A549 (cell line): ENCODE data around the gene STAT5B.

Experiments used
- BHLHE40 ChIP-seq: IDR thresholded peaks from 2 replicates; pipeline ENCODE4 v1.6.1; 2012; ENCODE audit warnings: low read depth, low read length, inconsistent platforms
- CBX2 ChIP-seq: fragments of 200-600 bp; sonication (generic); IDR thresholded peaks from 2 replicates; pipeline ENCODE4 v1.6.1; 2016; ENCODE audit warnings: low read depth, mild to moderate bottlenecking, borderline replicate concordance
- CTCF ChIP-seq: fragments of >200 bp; sonication (Bioruptor Twin); formaldehyde crosslinking; IDR thresholded peaks from 3 replicates; pipeline ENCODE4 v1.5.1; 2016
- EP300 ChIP-seq, 2 experiments: fragments of >200 bp; sonication (Bioruptor Twin); formaldehyde crosslinking; IDR thresholded peaks; 2 replicates in 1 of 2; 3 replicates in 1 of 2; pipeline ENCODE4 v1.6.1; 2016 to 2017
- FOSL2 ChIP-seq, 2 experiments: fragments of 450-650 bp in 1 of 2; fragments of >200 bp in 1 of 2; sonication (Bioruptor Twin) in 1 of 2; formaldehyde crosslinking; IDR thresholded peaks; 2 replicates each; pipeline versions ENCODE4 v1.5.0 to v1.6.1; 2016 to 2020; ENCODE audit warnings: mild to moderate bottlenecking in 1 of 2, moderate library complexity in 1 of 2
- HDAC2 ChIP-seq: fragments of 200-600 bp; sonication (generic); IDR thresholded peaks from 2 replicates; pipeline ENCODE4 v1.6.1; 2016
- HOXB13 ChIP-seq: fragments of 250-450 bp; sonication (Bioruptor Pico); IDR thresholded peaks from 2 replicates; pipeline ENCODE4 v1.5.0; 2020; ENCODE audit warnings: low read depth, mild to moderate bottlenecking, moderate library complexity
- JUN ChIP-seq, 2 experiments: fragments of >200 bp; sonication (Bioruptor Twin); formaldehyde crosslinking; IDR thresholded peaks; 2 replicates in 1 of 2; 3 replicates in 1 of 2; pipeline ENCODE4 v1.6.1; 2016 to 2017
- MAZ ChIP-seq: fragments of 150-350 bp; IDR thresholded peaks from 2 replicates; pipeline ENCODE4 v1.6.1; 2014; ENCODE audit warnings: antibody characterized with exemption, low read depth, low read length, borderline replicate concordance
- POLR2A ChIP-seq: IDR thresholded peaks from 2 replicates; pipeline ENCODE4 v1.6.1; 2012; ENCODE audit warnings: mild to moderate bottlenecking, low read length
- RAD21 ChIP-seq, 2 experiments: fragments of >200 bp in 1 of 2; sonication (Bioruptor Twin) in 1 of 2; formaldehyde crosslinking in 1 of 2; IDR thresholded peaks in 1 of 2; conservative IDR thresholded peaks in 1 of 2; 2 replicates in 1 of 2; 3 replicates in 1 of 2; pipeline ENCODE4 v1.6.1; 2012 to 2018; ENCODE audit warnings: inconsistent platforms in 1 of 2
- SMC3 ChIP-seq: fragments of >200 bp; sonication (Bioruptor Twin); formaldehyde crosslinking; IDR thresholded peaks from 3 replicates; pipeline ENCODE4 v1.6.1; 2018; ENCODE audit warnings: inconsistent platforms
- TF ChIP-seq, protein P1 (sequence below): fragments of 200-600 bp; sonication (generic); IDR thresholded peaks from 2 replicates; pipeline ENCODE4 v1.6.1; 2016; ENCODE audit warnings: antibody characterized with exemption, mild to moderate bottlenecking, moderate library complexity

- TF ChIP-seq SMC3, result no peak
- no peak for TF ChIP-seq BHLHE40
- no peak for TF ChIP-seq RAD21 (conservative IDR thresholded peaks at IDR 0.05 in 1 of 2, IDR thresholded peaks at IDR 0.05 in 1 of 2)
- no peak for TF ChIP-seq CBX2
- TF ChIP-seq CTCF, result no peak
- TF ChIP-seq, protein P1, sequence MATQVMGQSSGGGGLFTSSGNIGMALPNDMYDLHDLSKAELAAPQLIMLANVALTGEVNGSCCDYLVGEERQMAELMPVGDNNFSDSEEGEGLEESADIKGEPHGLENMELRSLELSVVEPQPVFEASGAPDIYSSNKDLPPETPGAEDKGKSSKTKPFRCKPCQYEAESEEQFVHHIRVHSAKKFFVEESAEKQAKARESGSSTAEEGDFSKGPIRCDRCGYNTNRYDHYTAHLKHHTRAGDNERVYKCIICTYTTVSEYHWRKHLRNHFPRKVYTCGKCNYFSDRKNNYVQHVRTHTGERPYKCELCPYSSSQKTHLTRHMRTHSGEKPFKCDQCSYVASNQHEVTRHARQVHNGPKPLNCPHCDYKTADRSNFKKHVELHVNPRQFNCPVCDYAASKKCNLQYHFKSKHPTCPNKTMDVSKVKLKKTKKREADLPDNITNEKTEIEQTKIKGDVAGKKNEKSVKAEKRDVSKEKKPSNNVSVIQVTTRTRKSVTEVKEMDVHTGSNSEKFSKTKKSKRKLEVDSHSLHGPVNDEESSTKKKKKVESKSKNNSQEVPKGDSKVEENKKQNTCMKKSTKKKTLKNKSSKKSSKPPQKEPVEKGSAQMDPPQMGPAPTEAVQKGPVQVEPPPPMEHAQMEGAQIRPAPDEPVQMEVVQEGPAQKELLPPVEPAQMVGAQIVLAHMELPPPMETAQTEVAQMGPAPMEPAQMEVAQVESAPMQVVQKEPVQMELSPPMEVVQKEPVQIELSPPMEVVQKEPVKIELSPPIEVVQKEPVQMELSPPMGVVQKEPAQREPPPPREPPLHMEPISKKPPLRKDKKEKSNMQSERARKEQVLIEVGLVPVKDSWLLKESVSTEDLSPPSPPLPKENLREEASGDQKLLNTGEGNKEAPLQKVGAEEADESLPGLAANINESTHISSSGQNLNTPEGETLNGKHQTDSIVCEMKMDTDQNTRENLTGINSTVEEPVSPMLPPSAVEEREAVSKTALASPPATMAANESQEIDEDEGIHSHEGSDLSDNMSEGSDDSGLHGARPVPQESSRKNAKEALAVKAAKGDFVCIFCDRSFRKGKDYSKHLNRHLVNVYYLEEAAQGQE, result no peak
- no peak for TF ChIP-seq HDAC2
- no peak for TF ChIP-seq POLR2A
- no peak for TF ChIP-seq HOXB13 (CRISPR knock-in tag)
- TF ChIP-seq FOSL2 (IDR thresholded peaks at IDR 0.05), result no peak
- TF ChIP-seq FOSL2 (CRISPR knock-in tag; IDR thresholded peaks at IDR 0.05), result no peak
- TF ChIP-seq JUN (IDR thresholded peaks at IDR 0.05), result no peak
- TF ChIP-seq MAZ, result no peak
- TF ChIP-seq EP300 (IDR thresholded peaks at IDR 0.05), result no peak
Measured at GRCh38 chr17:42271006-42271778, 5.0 kb downstream of the STAT5B start.
